NCI-H526 treated with DMSO at 0.1 percent for 48 hours (cell line): ENCODE data around the gene UNC13A.
"Not testable (repeated sequence)": the region's sequence is repeated elsewhere in the genome, so short reads cannot be mapped to it uniquely, and the experiment has no call there.

ENCODE experiments used
- DNase-seq: peaks from one replicate; lab custom pipeline; 2025; lab: John Stamatoyannopoulos, UW

The UNC13A gene

GRCh38 chr19:17570291-17570690 is 117.9 kb downstream of the UNC13A start:
- not testable (repeated sequence) for DNase-seq

- no peak for DNase-seq
Observed at GRCh38 chr19:17567940-17568339, 120.2 kb downstream of the UNC13A start.

- DNase-seq, result no peak
Observed at GRCh38 chr19:17565611-17566010, 122.5 kb downstream of the UNC13A start.

GRCh38 chr19:17564781-17565180 is 123.4 kb downstream of the UNC13A start:
- DNase-seq, result no peak

- DNase-seq, result no peak
Observed at GRCh38 chr19:17562561-17562960, 125.6 kb downstream of the UNC13A start.

- no peak for DNase-seq
Observed at GRCh38 chr19:17562097-17562496, 126.1 kb downstream of the UNC13A start.

GRCh38 chr19:17560205-17560595 is 128.0 kb downstream of the UNC13A start:
- no peak for DNase-seq

- no peak for DNase-seq
Observed at GRCh38 chr19:17557466-17557865, 130.7 kb downstream of the UNC13A start.

- no peak for DNase-seq
Observed at GRCh38 chr19:17556995-17557394, 131.2 kb downstream of the UNC13A start.

- DNase-seq, result no peak
Observed at GRCh38 chr19:17555929-17556813, 132.0 kb downstream of the UNC13A start.

GRCh38 chr19:17555480-17555928 is 132.7 kb downstream of the UNC13A start, which contains the start of gene COLGALT1:
Gene COLGALT1 (plus strand): TSS chr19:17555649. CDS start chr19:17555714, 65 bp downstream.
- DNase-seq, result peak; percentile 81

- DNase-seq, result no peak
Observed at GRCh38 chr19:17554968-17555479, 133.1 kb downstream of the UNC13A start.

- DNase-seq, result no peak
Observed at GRCh38 chr19:17553256-17553655, 134.9 kb downstream of the UNC13A start.

GRCh38 chr19:17552735-17553134 is 135.4 kb downstream of the UNC13A start:
- not testable (repeated sequence) for DNase-seq
